ENCODE measurements around the gene PAPPA2. TPM values are rescaled to one million over a fixed set of nuclear protein-coding genes. Genes with fewer than 3 reads are reported as not detected.

PAPPA2 gene
- total and polyA plus RNA-seq, 2 of the 8 experiments (the other 6 are each of a cell fraction or from before 2014, with no cell fraction given), result 0.08 to 0.88 TPM

DNA sequence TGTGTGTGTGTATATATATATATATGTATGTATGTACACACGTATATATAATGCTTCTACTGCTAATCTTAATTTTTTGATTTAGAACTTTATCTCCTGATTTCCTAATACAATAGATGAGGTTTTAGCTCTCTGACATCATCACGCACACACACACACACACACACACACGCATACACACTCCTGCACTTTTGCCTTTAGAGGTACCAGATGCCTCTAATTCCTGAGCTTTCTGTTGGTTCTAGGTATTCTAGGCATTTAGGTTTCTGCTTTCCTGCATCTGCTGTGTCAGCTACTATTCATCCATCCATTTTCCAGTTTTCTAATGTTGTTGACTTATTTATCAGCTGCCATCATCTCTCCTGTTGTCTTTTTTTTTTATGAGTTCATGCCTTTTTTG lies 353.3 kb downstream of the PAPPA2 start (continued):
- TF ChIP-seq JUN (IDR thresholded peaks at IDR 0.05; ENCODE audit: low read depth, low read length) (no peak), POLR2AphosphoS5 (IDR thresholded peaks at IDR 0.05; ENCODE audit: low read depth, low read length) (no peak), MAX (IDR thresholded peaks at IDR 0.05) (no peak)
